Thoracic aorta (tissue), 2 donors: Measurements from ENCODE around the gene NFYC. TPM values are rescaled to one million over a fixed set of nuclear protein-coding genes. Genes with fewer than 3 reads are reported as not detected.

Experiments used
- ATAC-seq: fragments of 150-250 bp; one replicate; pipeline ENCODE4 v1.8.0; 2017; ENCODE audit warnings: low read depth; ENCODE audit not compliant: insufficient number of reproducible peaks, low FRiP score
- DNase-seq: peaks from one replicate; pipeline ENCODE4 v3.0.0-alpha.2; 2020; ENCODE audit warnings: low spot score
- H3K27ac ChIP-seq, 2 donors: fragments of 200-600 bp; sonication (generic); 1 replicate in 1 of 2; 2 replicates in 1 of 2; pipeline ENCODE4 v1.5.1; 2016; ENCODE audit warnings: mild to moderate bottlenecking in 2 of 2, moderate library complexity in 2 of 2
- H3K27me3 ChIP-seq: fragments of 200-600 bp; sonication (generic); replicated peaks from 2 replicates; pipeline ENCODE4 v1.6.0; 2016; ENCODE audit warnings: mild to moderate bottlenecking; ENCODE audit not compliant: insufficient read depth
- H3K36me3 ChIP-seq: fragments of 200-600 bp; sonication (generic); one replicate; pipeline ENCODE4 v1.5.1; 2016
- H3K4me1 ChIP-seq, 2 donors: fragments of 200-600 bp; sonication (generic); 1 replicate in 1 of 2; 2 replicates in 1 of 2; pipeline versions ENCODE4 v1.5.1 to v1.6.0; 2016; ENCODE audit warnings: low read depth in 2 of 2, mild to moderate bottlenecking in 1 of 2; ENCODE audit not compliant: control insufficient read depth in 1 of 2
- H3K4me3 ChIP-seq: fragments of 200-600 bp; sonication (generic); 2 replicates; pipeline ENCODE4 v1.5.1; 2016; ENCODE audit warnings: mild to moderate bottlenecking
- H3K9me3 ChIP-seq: fragments of 200-600 bp; sonication (generic); 2 replicates; pipeline ENCODE4 v1.5.1; 2016
- total RNA-seq, 2 donors: library from RNA; depleted of rRNA; stranded (reverse); fragments of >200 nt; gene quantifications; one replicate each; pipeline versions ENCODE4 v1.1.0 to v1.2.3, GENCODE V29; 2016
- TF ChIP-seq, protein P1 (sequence below): fragments of 200-600 bp; sonication (generic); IDR thresholded peaks from one replicate; pipeline ENCODE4 v1.5.1; 2019; ENCODE audit warnings: antibody characterized with exemption

NFYC gene
- total RNA-seq, 2 donors from 2014 or later, result 38.9 to 40.6 TPM

DNA sequence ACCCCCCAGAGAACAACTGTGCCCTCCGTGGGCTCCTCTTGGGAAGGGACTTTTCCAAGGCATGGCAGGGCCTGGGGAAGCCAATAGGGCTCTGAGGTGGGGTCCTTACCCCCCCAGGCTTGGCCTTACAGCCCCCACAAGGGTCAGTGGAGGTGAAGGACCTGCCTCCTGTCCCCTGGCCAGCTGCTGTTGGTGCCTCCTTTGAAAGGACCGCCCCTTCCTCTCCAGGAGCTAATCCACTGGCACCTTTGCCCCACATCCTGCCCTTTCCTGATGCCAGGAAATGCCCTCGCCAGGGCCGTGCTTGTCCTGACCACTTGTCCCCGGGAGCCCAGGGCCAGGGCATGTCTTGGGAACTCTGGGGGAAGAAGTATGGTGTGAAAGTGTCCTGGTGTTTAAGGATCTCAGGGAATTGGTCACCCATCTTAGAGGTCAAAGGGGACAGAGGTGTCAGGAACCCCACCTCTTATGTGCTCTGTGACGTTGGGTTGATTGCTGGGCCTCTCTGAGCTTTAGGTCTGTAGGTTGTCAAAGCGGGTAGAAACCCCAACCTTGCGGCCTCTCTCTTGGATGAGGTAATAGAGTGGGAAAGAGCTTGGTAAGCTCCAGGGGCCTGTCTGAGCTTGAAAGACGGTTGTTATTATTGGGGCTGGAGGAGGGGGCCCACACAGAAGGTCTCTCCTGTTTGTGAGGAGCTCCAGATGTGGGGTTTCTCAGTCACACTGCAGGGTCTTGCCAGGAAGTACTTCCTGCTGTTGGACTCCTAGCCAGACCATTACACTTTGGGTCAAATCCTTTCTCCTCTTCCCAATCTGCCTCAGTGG, 94.9 kb downstream of the NFYC start:
- DNase-seq, result no peak
- H3K27ac ChIP-seq, result peak overlapping the region; percentile 37 to 75

DNA sequence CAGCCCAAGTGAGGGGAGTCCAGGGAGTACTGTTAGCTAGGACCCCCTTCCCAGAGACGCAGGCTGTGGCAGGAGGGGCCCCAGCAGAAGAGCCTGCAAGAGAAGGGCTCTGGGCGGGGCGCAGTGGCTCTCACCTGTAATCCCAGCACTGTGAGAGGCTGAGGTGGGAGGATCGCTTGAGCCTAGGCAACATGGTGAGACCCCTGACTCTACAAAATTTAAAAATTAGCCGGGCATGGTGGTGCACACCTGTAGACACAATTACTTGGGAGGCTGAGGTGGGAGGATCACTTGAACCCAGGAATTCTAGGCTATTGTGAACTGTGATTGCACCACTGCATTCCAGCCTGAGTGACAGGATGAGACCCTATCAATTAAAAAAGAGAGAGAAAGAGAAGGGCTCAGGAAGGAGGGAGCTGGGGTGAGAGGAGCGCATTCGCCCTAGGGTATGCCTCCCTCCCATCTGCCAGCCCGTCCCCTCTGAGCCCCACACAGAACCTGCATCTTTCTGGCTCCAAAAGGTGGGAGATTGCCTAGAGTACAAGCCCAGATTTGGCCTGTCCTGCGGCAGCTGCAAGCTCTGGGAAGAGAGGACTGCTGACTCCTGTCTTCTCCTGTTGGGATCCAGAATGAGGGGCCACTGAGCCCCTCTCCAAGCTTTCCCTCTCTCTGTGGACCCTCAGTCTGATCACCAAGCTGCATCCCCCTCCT, 95.6 kb downstream of the NFYC start:
- ATAC-seq (no peak), DNase-seq (no peak)
- Histone ChIP-seq H3K27ac (peak overlapping the region; percentile 37 to 75), H3K9me3 (no peaks in the 10 kb centered on the region), H3K4me3 (no peak overlapping the region), H3K4me1 (peaks cover 23 to 73% of the 10 kb centered on the region in 2 donors), H3K36me3 (no peaks in the 10 kb centered on the region), H3K27me3 (no peaks in the 10 kb centered on the region)
- TF ChIP-seq, protein P1, sequence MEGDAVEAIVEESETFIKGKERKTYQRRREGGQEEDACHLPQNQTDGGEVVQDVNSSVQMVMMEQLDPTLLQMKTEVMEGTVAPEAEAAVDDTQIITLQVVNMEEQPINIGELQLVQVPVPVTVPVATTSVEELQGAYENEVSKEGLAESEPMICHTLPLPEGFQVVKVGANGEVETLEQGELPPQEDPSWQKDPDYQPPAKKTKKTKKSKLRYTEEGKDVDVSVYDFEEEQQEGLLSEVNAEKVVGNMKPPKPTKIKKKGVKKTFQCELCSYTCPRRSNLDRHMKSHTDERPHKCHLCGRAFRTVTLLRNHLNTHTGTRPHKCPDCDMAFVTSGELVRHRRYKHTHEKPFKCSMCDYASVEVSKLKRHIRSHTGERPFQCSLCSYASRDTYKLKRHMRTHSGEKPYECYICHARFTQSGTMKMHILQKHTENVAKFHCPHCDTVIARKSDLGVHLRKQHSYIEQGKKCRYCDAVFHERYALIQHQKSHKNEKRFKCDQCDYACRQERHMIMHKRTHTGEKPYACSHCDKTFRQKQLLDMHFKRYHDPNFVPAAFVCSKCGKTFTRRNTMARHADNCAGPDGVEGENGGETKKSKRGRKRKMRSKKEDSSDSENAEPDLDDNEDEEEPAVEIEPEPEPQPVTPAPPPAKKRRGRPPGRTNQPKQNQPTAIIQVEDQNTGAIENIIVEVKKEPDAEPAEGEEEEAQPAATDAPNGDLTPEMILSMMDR, result no peak

More for the DNA sequence above, 94.9 kb downstream of the NFYC start:
- H3K27me3 ChIP-seq, result no peaks in the 10 kb centered on the region
- no peak overlapping the region for H3K4me3 ChIP-seq
- TF ChIP-seq, protein P1, result no peak
- H3K9me3 ChIP-seq, result no peaks in the 10 kb centered on the region
- H3K4me1 ChIP-seq, result peaks cover 24 to 68% of the 10 kb centered on the region in 2 donors
- ATAC-seq, result no peak
- H3K36me3 ChIP-seq, result no peaks in the 10 kb centered on the region

DNA sequence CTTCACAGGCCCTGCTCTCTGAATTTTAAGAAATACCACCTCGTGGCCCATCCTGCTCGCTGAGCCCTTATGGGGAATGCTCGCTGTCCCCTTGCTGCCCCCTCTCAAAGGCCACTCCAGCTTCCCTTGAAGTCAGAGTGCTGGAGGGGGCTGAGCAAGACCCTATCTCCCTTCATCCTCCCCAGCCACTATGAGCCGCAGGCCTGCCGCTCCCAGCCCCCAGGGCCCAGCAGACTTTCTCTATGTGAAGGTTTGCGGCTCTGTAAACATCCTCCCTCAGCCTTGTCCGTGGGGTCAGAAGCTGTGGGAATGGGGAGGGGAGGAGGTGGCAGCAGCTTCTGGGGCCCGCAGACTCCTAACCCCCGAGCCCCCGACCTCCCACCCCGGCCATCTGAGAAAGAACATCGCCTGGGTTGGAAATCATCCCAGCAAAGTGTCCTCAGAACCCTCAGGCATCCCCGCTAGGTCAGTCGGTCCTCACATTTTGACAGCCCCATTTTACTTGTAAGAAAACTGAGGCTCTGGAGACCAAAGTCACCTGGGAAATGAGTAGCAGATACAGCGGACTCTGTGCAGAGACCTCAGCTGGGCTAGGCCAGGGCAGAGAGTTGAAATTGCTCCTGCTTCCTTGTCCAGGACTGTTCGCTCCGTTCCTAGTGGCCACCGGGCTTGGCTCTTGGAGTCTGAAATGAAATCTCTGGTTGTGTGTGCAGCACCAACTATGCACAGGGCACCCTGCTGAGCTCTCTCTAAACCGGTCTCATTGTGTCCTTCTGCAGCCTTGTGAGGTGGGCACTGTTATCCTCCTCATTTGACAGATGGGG, 96.4 kb downstream of the NFYC start:
- TF ChIP-seq, protein P1, result no peak
- H3K27ac ChIP-seq, result peak overlapping the region; percentile 16 to 75
- no peak for ATAC-seq
- peaks cover 15 to 68% of the 10 kb centered on the region in 2 donors for H3K4me1 ChIP-seq
- no peaks in the 10 kb centered on the region for H3K9me3 ChIP-seq
- no peak for DNase-seq
- no peaks in the 10 kb centered on the region for H3K36me3 ChIP-seq
- no peak overlapping the region for H3K4me3 ChIP-seq
- no peaks in the 10 kb centered on the region for H3K27me3 ChIP-seq

DNA sequence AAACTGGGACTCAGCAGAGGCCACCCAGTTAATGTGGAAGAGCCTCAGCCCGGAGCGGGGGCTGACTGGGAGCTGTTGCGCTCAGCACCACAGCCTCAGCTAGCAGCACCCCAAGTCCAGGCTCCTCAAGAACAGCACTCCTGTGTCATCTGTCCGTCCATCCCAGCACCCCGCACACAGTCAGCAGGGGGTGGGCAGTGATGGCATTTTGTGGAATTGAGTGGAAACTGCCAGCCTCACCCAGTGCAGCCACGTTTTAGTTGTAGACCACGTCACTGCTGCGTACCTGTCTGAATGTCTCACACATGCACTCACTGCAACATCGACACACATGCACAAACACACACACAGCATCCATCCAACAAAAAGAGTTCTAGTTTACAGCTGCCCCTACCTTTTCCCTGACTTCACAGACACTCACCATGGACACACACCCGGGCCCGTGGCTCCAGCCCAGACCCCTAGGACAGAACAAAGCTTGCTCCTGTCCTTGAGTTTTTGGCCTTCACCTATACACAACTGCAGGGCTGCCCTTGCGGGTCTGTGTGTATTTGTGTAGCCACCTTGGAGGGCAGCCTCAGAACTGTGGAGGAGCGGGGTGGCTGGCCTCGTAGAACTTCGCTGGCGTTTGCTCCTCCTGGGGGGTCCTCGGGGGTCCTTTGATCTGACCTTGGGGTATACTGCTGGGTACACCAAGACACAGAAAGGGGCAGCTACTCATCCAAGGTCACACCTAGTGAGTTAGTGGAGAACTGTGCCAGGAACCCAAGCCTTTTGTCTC, 97.2 kb downstream of the NFYC start:
- H3K4me1 ChIP-seq, result peaks cover 13 to 64% of the 10 kb centered on the region in 2 donors
- H3K27me3 ChIP-seq, result no peaks in the 10 kb centered on the region
- no peak overlapping the region for H3K4me3 ChIP-seq
- H3K36me3 ChIP-seq, result no peaks in the 10 kb centered on the region
- no peak for ATAC-seq
- TF ChIP-seq, protein P1, result no peak
- DNase-seq, result no peak
- H3K9me3 ChIP-seq, result no peaks in the 10 kb centered on the region
- H3K27ac ChIP-seq, result no peak overlapping the region
